Activated B cell treated with CpG ODN at 0.5 μM for 24 hours (primary cell): Measurements from ENCODE around the gene NEK6. TPM values are rescaled to one million over a fixed set of nuclear protein-coding genes. Genes with fewer than 3 reads are reported as not detected.

Source experiments
- ATAC-seq: fragments of 200-7000 bp; cut with Tn5 transposase; one replicate; pipeline ENCODE4 v1.10.0; 2021; ENCODE audit warnings: low read depth, mild to moderate bottlenecking, moderate library complexity
- CTCF ChIA-PET: fragments of 350-600 bp; sonication (Branson Sonifier 250); formaldehyde crosslinking; loops from one replicate; lab custom pipeline; 2021; ENCODE audit warnings: antibody characterized with exemption; lab: Charles Lee
- POLR2A ChIA-PET: fragments of 350-600 bp; sonication (Branson Sonifier 250); formaldehyde crosslinking; loops from one replicate; lab custom pipeline; 2021; ENCODE audit warnings: antibody characterized with exemption; lab: Charles Lee
- DNase-seq: peaks from one replicate; pipeline ENCODE4 v3.0.0; 2022
- H3K27ac Mint-ChIP-seq: one replicate; pipeline ENCODE4 v1.8.0; 2020; ENCODE audit warnings: mixed read lengths
- H3K27me3 Mint-ChIP-seq: one replicate; pipeline ENCODE4 v1.8.0; 2021; ENCODE audit warnings: mixed read lengths
- H3K36me3 Mint-ChIP-seq: one replicate; pipeline ENCODE4 v1.8.0; 2021; ENCODE audit warnings: low read depth, mixed read lengths
- H3K4me1 Mint-ChIP-seq: one replicate; pipeline ENCODE4 v1.8.0; 2021; ENCODE audit warnings: mixed read lengths
- H3K4me3 Mint-ChIP-seq: one replicate; pipeline ENCODE4 v1.8.0; 2020; ENCODE audit warnings: mild to moderate bottlenecking, mixed read lengths
- H3K9me3 Mint-ChIP-seq: one replicate; pipeline ENCODE4 v1.8.0; 2020; ENCODE audit warnings: mixed read lengths
- intact Hi-C: fragments of 100-400 bp; cut with micrococcal nuclease; formaldehyde crosslinking; loops from one replicate; pipeline ENCODE4 v1.15.1; 2024
- total RNA-seq: library from RNA; stranded (reverse); gene quantifications from 2 replicates; pipeline ENCODE4 v1.2.3, GENCODE V29; 2022
- TF ChIP-seq, protein P1 (sequence below): fragments of 200-600 bp; IDR thresholded peaks from one replicate; pipeline ENCODE4 v1.8.0; 2022; ENCODE audit warnings: antibody characterized with exemption, mild to moderate bottlenecking

The NEK6 gene
- total RNA-seq, 1 donor from 2014 or later, result 110 TPM

DNA sequence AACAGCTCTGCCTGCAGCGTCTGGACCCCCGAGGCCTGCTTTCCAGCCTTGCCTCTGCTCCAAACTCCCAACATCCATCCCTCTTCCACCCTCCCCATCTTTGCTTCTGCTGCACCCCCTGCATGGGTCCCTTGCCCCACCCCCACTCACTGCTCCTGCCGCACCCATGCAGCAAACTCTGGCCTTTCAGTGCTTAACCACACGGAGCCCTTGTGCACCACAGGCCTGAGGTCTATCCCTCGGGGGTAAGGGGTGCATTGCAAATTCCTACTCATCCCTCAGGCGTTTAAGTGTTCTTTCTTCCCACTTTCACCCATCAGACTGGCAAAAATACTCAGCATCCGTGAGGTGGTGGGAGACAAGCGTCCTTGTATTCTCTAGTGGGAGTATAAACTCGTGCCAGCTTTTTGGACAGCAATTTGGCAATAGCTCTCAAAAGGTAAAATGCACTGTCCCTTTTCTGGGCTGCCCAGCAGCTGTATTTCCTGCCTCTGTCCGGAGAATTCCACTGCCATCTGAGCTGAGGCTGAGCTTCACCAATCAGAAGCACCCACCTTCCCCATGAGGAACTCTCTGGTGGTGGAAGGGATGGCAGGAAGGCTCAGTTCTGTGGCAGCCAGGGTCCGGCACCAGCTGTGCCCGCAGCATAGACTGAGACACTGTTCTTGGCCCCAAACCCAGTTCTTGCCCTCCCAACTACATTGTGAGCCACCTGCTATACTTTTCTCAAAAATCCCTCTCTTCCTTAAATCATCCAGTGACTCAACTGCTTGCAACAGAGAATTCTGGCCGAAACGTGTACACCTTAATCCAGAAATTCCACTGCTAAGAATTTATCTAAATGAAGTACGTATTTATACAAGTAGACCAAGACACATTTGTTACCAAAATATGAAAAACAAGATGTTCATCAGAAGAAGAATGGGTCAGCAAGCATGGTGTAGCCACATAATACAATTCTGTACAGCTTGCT lies 142.5 kb downstream of the NEK6 start:
- H3K4me1 Mint-ChIP-seq, result no peaks in the 10 kb centered on the region
- TF ChIP-seq, protein P1, sequence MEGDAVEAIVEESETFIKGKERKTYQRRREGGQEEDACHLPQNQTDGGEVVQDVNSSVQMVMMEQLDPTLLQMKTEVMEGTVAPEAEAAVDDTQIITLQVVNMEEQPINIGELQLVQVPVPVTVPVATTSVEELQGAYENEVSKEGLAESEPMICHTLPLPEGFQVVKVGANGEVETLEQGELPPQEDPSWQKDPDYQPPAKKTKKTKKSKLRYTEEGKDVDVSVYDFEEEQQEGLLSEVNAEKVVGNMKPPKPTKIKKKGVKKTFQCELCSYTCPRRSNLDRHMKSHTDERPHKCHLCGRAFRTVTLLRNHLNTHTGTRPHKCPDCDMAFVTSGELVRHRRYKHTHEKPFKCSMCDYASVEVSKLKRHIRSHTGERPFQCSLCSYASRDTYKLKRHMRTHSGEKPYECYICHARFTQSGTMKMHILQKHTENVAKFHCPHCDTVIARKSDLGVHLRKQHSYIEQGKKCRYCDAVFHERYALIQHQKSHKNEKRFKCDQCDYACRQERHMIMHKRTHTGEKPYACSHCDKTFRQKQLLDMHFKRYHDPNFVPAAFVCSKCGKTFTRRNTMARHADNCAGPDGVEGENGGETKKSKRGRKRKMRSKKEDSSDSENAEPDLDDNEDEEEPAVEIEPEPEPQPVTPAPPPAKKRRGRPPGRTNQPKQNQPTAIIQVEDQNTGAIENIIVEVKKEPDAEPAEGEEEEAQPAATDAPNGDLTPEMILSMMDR, result no peak
- no peaks in the 10 kb centered on the region for H3K27me3 Mint-ChIP-seq
- DNase-seq, result no peak
- no peak overlapping the region for H3K4me3 Mint-ChIP-seq
- POLR2A ChIA-PET, result interaction anchor here (1.1 kb wide), 1 partner anchor 13 kb away, joined by 7 read pairs; no protein-coding TSS in a partner anchor
- H3K27ac Mint-ChIP-seq, result no peak overlapping the region
- intact Hi-C loops, result no loop called here
- no peak for ATAC-seq
- CTCF ChIA-PET, result interaction anchor here (1.1 kb wide), 1 partner anchor 10 kb away, joined by 4 read pairs; no protein-coding TSS in a partner anchor
- no peaks in the 10 kb centered on the region for H3K9me3 Mint-ChIP-seq
- peaks cover 74% of the 10 kb centered on the region for H3K36me3 Mint-ChIP-seq

Other genes with a start within 250 kb of the NEK6 start
- gene LHX2, start 246.2 kb upstream of the NEK6 start, total RNA-seq, result not detected in 2 replicates
- gene PSMB7, start 157.5 kb downstream of the NEK6 start, total RNA-seq, result 120 and 140 TPM in 2 replicates
- not detected in 2 replicates for gene ADGRD2, start 192.5 kb downstream of the NEK6 start, total RNA-seq
- gene NR5A1, start 249.4 kb downstream of the NEK6 start, total RNA-seq, result not detected in 2 replicates